Embryonic facial prominence (tissue), 1 donor: ENCODE measurements around the gene HINT2.

Source experiments
- DNase-seq: peaks from one replicate; pipeline ENCODE4 v3.0.0-alpha.2; 2016; ENCODE audit errors: extremely low spot score

HINT2 gene

GRCh38 chr9:35840881-35841644, 26.2 kb upstream of the HINT2 start:
- DNase-seq: no peak

- no peak for DNase-seq
Measured at GRCh38 chr9:35839926-35840325, 25.1 kb upstream of the HINT2 start.

GRCh38 chr9:35836595-35836994, 21.8 kb upstream of the HINT2 start:
- no peak for DNase-seq

GRCh38 chr9:35835766-35836165, 20.9 kb upstream of the HINT2 start:
- DNase-seq: no peak

GRCh38 chr9:35835216-35835632, 20.4 kb upstream of the HINT2 start:
- no peak for DNase-seq

- DNase-seq: no peak
Measured at GRCh38 chr9:35834260-35835215, 19.7 kb upstream of the HINT2 start.

GRCh38 chr9:35832814-35833213, 18.0 kb upstream of the HINT2 start:
- no peak for DNase-seq

GRCh38 chr9:35831040-35831439, 16.2 kb upstream of the HINT2 start:
- DNase-seq: no peak

- DNase-seq: no peak
Measured at GRCh38 chr9:35829764-35830096, 14.9 kb upstream of the HINT2 start.

- DNase-seq: peak; percentile 88
Measured at GRCh38 chr9:35829084-35829763, 14.4 kb upstream of the HINT2 start, which contains the start of gene TMEM8B. TMEM8B (plus strand) TSS chr9:35829228; CDS start chr9:35829448, 220 bp downstream.

- DNase-seq: no peak
Measured at GRCh38 chr9:35828716-35829083, 13.9 kb upstream of the HINT2 start, which contains the start of gene FAM221B. FAM221B (minus strand) TSS chr9:35828732; CDS start chr9:35826161, 2,571 bp downstream.

GRCh38 chr9:35827486-35827885, 12.6 kb upstream of the HINT2 start:
- DNase-seq: no peak

- no peak for DNase-seq
Measured at GRCh38 chr9:35826071-35826701, 11.3 kb upstream of the HINT2 start.

- DNase-seq: no peak
Measured at GRCh38 chr9:35822926-35823325, 8.1 kb upstream of the HINT2 start.

- no peak for DNase-seq
Measured at GRCh38 chr9:35820076-35820475, 5.2 kb upstream of the HINT2 start.

- no peak for DNase-seq
Measured at GRCh38 chr9:35818341-35818740, 3.5 kb upstream of the HINT2 start.

GRCh38 chr9:35816708-35817107, 1.9 kb upstream of the HINT2 start:
- no peak for DNase-seq

- DNase-seq: no peak
Measured at GRCh38 chr9:35814106-35814840, 569 bp downstream of the HINT2 start.

- DNase-seq: no peak
Measured at GRCh38 chr9:35813434-35814105, 1.3 kb downstream of the HINT2 start.

- DNase-seq: peak; percentile 93
Measured at GRCh38 chr9:35812025-35812602, 2.7 kb downstream of the HINT2 start, which contains the start of gene SPAG8. SPAG8 (minus strand) TSS chr9:35812262; CDS start chr9:35812147, 115 bp downstream.
